Stimulated activated CD4-positive, alpha-beta T cell treated with anti-CD3 and anti-CD28 coated beads, Interleukin-12 subunit alpha, Interleukin-12 subunit beta, amount 100 ng/mL, for 4 hours (primary cell): ENCODE data around the gene ACP2.
A peak's percentile ranks its signal among the peaks of the same experiment; 100 is the strongest.

Experiments used
- DNase-seq: peaks from one replicate; pipeline ENCODE4 v3.0.0-alpha.2; 2020

ACP2 gene, protein sequence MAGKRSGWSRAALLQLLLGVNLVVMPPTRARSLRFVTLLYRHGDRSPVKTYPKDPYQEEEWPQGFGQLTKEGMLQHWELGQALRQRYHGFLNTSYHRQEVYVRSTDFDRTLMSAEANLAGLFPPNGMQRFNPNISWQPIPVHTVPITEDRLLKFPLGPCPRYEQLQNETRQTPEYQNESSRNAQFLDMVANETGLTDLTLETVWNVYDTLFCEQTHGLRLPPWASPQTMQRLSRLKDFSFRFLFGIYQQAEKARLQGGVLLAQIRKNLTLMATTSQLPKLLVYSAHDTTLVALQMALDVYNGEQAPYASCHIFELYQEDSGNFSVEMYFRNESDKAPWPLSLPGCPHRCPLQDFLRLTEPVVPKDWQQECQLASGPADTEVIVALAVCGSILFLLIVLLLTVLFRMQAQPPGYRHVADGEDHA

DNA sequence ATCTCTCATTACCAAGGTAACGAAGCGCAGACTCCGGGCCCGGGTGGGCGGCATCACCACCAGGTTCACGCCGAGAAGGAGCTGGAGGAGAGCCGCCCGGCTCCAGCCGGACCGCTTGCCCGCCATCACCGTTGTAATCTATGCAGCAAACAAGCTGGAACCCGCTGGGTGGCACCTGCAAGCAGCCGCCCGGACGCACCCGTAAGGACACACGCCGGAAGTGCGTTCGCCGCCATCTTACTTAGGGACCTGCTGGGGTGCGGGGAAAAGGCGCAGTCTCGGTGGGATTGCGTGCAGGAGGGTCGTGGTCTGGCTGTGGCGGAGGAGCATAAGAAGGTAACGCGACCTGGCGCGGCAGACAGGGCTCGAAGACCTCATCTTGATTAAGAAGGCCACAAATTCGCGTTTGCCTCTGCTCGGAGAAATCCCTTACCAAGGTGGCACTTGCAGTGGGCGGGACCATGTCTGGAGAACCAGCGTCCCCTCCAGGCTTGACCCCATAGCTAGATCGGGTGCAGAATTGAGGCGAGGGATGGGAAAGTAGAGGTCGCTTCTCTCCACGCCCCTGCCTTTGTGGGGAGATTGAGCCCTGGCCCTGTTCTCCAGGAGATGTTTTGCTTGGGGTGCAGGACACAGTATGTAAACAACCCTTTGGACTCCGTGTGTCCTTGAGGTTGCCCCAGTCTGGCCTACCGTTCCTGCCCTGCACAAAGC, at the start of gene ACP2:
Gene ACP2 (minus strand): TSS at position 151 of the 714 bp plus-strand sequence. CDS start 25 bp downstream, at position 126.
- peak; percentile 82 for DNase-seq

DNA sequence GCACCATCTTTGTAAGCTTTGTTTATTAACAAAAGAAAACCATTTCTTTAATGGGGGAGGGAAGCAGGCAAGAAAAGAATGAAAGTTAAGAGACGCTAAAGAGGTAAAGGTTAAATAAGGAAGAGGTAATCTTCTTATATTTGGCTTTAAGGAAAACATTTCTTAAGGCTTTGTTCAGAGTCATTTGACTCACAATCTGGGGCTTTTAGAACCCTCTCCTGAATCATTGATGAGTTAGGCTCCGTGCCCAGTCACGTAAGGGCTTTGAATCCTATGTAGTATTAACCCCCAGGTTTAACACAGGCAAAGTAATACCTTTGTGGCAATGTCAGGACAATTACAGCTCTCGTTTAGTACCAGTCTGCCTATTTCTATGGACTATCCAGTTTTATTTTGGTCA, 47.4 kb upstream of the ACP2 start:
- DNase-seq = no peak

DNA sequence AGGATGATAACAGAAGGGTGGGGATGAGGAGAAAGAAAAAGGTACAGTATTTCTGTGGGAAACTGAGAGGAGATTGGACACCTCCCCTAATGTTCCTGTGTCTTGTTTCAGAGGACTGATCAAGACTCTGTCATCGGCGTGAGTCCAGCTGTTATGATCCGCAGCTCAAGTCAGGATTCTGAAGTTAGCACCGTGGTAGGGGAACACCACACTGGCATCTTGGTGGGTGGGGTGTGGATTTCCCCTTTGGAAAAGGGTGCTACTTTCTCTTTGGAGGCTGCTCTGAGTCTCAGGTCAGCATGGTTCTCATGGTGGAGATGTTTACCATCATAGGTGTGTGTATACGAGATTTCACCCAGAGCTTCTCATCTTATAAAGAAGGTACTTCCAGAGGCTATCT, 46.8 kb upstream of the ACP2 start:
- DNase-seq = no peak

DNA sequence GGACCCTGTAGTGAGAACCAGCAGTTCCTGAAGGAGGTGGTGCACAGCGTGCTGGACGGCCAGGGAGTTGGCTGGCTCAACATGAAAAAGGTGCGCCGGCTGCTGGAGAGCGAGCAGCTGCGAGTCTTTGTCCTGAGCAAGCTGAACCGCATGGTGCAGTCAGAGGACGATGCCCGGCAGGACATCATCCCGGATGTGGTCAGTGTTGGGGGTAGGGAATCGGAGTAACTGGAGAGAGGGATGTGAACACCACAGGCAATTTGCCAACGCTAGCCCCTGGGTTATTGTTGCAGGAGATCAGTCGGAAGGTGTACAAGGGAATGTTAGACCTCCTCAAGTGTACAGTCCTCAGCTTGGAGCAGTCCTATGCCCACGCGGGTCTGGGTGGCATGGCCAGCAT, 41.2 kb upstream of the ACP2 start:
- DNase-seq = no peak

DNA sequence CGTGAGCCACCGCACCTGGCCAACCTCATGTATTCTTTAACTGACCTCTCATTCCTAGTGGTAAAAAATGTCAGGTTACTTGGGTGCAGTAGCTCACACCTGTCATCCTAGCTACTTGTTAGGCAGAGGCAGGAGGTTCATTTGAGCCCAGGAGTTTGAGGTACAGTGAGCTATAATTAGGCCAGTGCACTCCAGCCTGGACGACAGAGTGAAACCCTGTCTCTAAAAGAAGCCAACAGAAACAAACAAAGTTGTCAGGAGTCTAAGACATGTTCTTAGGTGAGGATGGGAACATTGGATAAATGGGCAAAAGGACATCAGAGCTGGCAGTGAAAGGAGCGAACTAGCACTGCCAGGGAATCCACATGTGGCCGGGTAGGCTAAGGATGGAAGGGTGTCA, 39.5 kb upstream of the ACP2 start:
- no peak for DNase-seq

DNA sequence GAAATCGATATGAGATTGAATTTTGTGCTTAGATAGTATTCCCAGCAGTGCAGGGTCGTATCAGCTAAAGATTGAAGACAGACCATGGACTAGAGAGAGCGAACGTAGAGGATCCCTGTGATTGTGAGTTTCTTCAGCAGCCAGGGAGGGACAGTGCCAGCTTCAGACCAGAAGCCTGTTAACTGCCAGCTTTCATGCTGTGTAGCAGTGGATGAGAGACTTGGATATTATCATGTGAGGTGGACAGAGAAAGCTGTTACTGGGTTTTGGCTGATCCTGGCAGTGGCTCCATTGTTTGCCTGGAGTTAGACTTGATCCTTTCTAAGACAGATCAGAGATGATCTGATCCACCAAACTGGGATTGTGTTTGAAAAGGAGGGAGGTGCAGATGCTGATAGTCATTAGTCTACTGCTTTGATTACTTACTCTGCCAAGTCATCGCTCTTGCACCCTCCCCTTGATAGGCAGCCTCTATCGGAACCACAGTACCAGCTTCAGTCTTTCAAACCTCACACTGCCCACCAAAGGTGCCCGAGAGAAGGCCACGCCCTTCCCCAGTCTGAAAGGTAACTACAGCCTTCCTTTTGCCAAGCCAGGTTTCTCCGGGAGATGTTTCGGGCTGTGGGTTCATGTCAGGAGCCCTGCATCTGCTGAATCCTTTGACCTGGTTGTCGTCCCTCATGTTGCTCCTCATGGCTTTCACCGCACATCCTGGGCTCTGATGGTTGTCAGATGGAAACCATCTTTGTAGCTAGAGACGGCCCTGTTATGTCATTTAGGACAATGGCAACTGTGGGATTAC, 37.6 kb upstream of the ACP2 start:
- DNase-seq = no peak

DNA sequence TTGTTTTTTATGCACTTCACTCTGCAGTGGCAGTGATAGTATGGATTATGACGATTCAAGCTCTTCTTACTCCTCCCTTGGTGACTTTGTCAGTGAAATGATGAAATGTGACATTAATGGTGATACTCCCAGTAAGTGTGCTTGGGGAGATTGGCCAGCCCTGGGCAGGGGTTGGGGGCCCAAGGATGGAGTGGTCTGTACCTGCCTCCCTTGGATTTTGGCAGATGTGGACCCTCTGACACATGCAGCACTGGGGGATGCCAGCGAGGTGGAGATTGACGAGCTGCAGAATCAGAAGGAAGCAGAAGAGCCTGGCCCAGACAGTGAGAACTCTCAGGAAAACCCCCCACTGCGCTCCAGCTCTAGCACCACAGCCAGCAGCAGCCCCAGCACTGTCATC, 35.5 kb upstream of the ACP2 start:
- DNase-seq = no peak

DNA sequence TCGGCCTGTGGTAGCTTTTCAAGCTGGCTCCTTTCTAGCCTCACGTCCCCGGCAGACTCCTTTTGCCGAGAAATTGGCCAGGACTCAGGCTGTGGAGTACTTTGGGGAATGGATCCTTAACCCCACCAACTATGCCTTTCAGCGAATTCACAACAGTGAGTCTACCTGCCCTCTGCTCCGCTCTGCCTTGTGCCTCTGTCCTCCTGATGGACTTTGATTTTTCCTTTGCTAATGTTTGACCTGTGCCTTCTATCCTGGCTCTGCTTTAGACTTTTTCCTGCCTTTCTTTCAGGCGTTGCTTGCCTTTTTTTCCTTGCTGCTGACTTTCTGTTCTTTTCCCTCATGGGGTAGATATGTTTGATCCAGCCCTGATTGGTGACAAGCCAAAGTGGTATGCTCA, 33.8 kb upstream of the ACP2 start:
- no peak for DNase-seq

DNA sequence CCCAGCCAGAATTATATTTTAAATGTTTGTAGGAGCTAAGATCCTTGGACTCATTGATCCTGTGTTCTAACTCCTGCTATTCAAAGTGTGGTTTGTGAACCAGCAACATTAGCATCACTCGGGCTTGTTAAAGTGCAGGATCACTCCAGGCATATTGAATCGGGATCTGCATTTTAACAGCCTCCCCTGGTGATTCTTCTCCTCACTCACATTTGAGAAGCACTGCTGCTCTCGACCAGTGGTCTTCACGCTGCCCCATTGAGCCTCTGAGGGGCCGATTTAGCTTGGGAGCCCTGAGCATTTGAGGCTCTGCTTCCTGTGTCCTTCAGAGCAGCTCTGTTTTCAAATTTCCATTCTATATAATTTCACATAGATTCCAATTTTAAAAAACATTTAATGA, 32.2 kb upstream of the ACP2 start:
- DNase-seq = no peak

DNA sequence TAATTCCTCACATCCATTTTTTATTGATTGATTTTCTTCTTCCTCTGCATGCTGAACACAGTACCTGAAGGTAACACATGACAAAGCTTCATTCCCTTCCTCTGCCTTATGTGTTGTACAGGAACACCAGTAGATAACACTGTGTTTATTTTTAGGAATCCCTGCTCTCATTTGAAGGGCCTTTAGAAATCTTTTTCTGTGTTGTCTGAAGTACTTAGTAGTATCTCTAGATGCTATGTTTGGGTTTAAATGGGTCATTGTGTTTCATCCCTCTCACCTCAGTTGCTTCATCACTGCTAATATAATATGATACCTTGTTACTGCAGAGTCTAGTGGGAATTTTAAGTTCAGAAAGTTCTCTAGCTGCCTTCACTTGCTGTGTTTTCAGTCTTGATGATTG, 31.5 kb upstream of the ACP2 start:
- DNase-seq = no peak

DNA sequence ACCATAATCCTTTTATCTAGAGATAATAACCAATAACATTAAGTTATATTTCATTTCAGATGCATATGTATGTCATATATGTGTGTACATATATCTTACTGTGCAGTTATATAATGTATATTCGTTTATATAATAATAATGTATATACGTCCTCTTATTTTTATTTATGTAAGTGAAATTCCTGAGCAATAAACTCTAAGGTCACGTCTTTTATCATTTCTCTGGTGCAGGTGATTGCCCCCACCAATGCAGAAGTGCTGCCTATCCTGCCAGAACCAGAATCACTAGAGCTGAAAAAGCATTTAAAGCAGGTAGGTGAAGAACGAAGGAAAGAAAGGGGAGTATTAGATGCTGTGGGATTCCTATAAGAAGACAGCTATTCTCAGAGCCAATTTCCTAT, 30.2 kb upstream of the ACP2 start:
- DNase-seq = no peak

DNA sequence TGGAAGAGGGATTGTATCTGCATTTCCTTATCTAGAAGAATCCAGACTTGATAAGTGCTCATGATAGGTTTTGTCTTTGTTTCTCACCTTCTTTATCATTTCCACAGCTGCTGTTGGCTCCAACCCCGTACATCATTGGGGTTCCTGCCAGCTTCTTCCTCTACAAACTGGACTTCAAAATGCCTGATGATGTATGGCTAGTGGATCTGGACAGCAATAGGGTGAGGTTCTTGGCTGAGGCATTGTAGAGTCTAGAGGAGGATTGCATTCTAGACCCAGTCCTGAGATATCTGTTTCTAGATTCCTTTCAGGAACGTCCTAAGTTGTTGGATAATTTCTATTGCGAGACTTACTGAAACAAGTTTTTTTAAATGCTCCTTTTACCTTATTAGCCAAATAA, 29.4 kb upstream of the ACP2 start:
- DNase-seq = no peak

DNA sequence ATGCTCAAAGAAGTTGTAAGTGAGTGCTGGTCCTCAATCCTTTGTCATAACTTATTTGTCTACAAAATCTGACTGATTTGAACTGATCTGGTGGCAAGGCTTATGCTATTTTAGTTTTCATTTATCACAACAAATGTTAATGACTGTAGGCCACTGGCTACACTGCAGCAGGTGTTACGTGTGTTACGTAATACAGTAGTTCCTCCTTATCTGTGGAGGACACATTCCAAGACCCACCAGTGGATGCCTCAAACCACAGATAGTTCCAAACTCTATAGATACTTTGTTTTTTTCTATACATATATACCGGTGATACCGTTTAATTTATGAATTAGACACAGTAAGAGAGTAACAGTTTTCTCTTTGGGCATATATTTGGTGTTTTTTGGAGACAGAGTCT, 28.3 kb upstream of the ACP2 start:
- no peak for DNase-seq

DNA sequence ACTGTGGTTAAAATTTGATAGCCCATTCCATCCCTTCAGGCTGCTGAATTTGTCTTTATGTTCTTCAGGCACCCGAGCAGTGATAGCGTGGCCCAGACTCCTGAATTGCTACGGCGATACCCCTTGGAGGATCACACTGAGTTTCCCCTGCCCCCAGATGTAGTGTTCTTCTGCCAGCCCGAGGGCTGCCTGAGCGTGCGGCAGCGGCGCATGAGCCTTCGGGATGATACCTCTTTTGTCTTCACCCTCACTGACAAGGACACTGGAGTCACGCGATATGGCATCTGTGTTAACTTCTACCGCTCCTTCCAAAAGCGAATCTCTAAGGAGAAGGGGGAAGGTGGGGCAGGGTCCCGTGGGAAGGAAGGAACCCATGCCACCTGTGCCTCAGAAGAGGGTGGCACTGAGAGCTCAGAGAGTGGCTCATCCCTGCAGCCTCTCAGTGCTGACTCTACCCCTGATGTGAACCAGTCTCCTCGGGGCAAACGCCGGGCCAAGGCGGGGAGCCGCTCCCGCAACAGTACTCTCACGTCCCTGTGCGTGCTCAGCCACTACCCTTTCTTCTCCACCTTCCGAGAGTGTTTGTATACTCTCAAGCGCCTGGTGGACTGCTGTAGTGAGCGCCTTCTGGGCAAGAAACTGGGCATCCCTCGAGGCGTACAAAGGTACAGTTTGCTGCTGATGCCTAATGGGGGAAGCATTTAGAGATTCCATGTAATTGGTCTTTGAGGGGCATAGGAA, 26.1 kb upstream of the ACP2 start:
- no peak for DNase-seq

DNA sequence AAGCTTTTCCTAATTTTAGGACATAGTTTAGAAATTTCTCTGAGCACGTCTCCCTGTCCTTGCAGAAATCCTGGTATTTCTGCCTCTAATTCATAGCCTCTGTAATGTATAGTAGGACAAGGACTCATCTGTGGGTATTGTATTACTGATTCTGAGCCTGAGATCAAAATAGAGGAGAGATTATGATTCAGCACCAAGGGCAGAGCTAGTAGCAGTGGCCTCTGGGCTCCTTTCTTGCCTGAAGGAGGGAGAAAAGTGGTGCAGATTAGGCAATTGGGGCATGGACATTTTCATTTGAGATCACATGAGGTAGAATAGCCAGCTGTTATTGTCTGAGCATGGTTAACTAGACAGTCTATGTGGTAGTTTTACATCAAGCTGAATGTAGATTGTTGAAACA, 24.1 kb upstream of the ACP2 start:
- DNase-seq = no peak

DNA sequence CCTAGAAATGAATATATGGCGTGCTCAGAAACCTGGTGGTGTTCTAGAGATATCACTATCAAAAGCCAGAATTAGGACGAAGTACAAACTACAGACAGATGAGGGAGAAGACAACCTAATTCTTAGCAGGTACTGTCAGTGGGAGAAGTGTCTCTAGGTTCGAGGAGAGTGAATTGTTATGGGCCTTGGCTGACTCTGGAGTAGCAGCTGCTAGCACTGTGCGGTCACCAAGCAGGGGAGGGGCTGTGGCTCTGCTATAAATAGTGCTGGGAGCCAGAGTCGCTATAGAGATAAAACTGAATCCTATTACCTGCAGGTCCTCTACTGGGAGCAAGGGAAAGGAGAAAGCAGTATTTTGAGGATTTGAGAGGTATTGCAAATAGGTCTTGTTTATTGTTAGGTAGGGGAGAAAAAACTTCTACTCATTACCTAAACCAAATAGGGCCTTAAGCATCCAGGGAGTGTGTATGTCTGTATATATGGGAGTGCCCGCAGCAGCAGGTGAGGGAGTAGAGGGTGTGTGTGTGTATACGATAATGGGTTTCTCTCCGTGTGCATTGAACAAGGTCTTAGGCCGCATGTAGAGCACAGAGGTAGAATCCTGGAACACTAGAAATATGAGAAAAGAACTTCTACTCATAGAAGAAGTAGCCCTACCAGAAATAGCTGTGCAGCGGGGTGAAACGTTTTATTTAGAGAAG, 23.5 kb upstream of the ACP2 start:
- no peak for DNase-seq

DNA sequence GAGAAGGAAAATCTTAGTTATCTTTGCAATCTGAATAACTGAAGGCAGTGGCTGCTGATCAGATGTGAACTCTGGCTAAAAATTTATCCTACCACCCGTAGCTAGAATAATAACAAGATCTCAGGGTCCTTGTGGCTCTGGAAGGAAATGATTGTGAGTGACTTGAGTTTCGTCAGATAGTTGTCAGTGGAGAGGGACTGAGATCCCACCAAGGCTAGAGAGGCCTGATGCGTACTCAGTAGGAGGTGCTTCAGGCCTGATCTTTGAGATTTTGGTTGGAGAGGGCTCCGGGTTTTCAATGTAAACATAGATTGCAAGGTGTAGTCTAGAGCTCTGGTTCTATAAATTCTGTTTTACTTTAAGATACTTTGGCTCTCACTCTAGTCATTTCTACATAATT, 22.7 kb upstream of the ACP2 start:
- no peak for DNase-seq

DNA sequence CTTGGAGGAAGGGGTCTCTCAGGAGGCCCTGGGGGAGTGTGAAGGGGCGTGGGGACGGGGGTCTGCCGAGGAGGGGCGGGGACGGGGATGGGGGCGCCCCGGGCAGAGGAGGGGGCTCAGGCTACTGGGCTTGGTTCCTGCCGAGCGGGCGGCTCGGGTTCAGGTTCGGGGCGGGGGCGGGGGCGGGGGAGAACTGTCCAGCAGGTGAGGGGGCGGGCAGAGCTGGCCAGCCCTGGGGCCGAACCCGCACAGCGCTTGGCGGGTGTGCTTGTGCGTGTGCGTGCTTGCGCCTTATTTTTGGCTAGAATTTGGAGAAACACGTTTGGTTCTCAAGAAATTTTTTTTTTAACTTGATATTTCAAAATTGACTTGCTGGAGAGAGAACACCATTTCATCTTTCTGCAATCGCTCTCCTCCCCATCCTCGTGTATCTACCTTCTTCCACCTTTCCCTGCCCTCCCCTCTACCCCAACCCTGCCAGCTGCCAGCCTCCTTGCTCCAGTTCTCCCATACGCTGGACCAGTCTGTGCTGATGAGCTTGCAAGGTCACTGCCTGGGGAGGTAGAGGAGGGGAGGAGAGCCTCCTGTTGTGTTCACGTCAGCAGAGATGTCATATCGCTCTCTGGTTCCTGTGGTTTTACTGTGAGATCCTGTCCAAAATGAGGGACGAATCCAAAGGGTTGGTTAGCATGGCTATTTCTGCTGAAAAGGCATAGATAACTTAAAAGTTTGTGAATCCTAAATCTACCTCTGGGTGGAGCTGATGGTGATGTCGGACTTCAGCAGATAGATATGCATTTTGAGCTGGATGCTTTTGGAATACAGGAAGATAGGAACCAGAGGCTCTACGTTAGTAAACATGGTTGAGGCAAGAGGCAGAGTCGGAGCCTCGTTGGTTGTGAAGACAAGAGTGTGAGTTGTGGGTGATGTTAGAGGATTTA, 22.0 kb upstream of the ACP2 start:
- DNase-seq = no peak

DNA sequence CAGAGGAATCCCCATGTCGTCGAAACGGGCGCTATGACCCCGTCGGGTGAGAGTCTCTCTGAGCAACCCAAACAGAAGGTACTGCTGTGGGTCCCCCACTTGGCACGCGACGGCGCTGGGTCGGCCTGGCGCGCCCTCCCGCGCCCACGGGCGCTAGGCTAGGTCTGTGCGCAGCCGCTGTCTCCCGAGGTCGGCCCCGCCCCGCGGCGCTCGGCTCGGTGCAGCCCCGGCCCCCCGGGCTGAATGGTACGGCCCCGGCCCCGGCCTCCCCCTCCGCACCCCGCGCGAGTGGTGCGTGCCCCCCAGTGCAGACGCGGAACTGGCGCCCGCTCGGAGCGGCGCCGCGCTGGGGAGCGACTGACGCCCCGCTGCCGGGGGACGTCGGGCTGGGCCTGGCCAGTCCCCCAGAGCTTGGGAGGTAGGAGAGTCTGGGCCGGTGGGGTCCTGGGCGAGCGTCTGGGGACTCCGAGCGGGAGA, 21.3 kb upstream of the ACP2 start, which contains the start of gene MADD:
Gene MADD (plus strand): TSS at position 305 of the 477 bp plus-strand sequence.
- peak; percentile 90 for DNase-seq

DNA sequence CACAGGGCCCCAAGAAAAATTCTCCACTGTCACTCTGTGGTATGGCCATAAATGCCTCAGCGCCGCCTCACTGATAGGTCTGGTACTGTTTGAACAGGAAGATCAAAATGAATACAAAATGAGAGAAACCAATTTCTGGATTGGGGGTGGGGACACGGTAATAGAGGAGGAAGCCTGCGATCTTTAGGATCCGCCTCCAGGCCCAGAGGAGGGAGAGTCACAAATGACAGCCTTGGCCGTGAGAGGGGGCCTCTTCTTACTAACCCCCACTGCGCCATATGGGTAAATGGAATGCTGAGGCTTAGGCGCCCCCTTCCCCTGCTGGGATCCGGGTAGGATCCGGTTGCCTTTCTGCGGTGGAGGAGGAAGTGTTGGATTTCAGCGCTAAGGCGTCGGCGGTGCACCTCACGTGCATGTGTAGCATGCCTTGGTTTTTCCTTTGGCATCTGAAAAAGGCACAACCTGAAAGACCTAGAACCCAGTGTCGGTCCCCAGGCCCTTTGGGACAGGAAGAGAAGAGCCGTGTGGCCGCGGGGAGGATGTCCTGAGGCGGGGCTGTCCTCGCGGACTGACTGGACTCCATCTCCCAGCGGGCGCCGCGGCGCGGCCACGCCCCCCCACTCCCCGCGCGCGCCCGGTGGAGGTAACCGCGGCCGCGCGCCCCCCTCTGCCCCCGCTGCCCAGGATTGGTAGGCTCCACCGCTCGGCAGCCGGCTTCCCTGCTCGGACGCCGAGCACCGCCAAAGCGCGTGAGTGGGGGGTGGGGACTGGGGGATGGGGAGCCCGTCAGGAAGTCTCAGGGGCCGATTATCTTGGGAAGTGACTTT, 20.6 kb upstream of the ACP2 start:
- peak; percentile 87 for DNase-seq
